SU-DHL-6 (cell line): ENCODE results near the gene PRRG2.

Experiments used
- EZH2phosphoT487 ChIP-seq: fragments of 200-600 bp; sonication (generic), shearing (Covaris generic); conservative IDR thresholded peaks from 2 replicates; pipeline ENCODE4 v1.6.1; 2018; ENCODE audit warnings: mild to moderate bottlenecking, antibody characterized with exemption, low read length, moderate library complexity, mixed read lengths
- TF ChIP-seq, protein P1 (sequence below): fragments of 200-600 bp; sonication (generic); IDR thresholded peaks from one replicate; pipeline ENCODE4 v1.5.1; 2017; ENCODE audit warnings: antibody characterized with exemption, mild to moderate bottlenecking, low read length, moderate library complexity; ENCODE audit not compliant: insufficient read depth, poor library complexity, severe bottlenecking

DNA sequence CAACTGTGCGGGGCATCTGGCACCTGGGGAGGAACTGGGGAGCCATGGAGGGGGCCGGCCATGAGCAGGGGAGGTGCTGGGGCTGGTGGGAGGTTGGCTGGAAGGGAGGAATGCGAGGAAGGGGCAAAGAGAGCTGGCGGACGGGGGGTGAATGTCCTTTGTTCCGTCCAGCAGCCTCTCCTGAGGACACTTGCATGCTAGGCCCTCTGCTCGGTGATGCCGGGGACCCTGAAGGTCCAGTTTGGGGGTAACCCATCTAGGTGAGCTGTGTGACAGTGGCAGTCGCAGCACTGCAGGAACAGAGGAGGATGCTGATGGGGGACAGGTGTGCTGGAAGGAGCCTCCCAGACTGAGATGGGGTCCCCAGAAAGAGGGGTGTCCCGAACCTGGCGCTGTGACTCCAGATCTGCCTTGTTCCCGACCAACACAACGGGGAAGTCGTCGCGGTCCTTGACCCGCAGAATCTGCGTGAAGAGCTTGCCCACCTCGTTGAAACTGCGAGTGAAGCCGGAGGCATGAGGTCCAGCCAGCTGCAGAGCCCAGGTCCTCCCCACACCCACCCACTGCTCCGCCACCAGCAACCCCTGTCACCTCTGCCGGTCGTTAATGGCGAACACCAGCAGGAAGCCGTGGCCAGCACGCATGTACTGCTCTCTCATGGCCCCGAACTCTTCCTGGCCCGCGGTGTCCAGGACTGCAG lies 55.3 kb downstream of the PRRG2 start:
- TF ChIP-seq, protein P1, sequence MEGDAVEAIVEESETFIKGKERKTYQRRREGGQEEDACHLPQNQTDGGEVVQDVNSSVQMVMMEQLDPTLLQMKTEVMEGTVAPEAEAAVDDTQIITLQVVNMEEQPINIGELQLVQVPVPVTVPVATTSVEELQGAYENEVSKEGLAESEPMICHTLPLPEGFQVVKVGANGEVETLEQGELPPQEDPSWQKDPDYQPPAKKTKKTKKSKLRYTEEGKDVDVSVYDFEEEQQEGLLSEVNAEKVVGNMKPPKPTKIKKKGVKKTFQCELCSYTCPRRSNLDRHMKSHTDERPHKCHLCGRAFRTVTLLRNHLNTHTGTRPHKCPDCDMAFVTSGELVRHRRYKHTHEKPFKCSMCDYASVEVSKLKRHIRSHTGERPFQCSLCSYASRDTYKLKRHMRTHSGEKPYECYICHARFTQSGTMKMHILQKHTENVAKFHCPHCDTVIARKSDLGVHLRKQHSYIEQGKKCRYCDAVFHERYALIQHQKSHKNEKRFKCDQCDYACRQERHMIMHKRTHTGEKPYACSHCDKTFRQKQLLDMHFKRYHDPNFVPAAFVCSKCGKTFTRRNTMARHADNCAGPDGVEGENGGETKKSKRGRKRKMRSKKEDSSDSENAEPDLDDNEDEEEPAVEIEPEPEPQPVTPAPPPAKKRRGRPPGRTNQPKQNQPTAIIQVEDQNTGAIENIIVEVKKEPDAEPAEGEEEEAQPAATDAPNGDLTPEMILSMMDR: no peak
- no peak for TF ChIP-seq EZH2phosphoT487
